BLaER1 (cell line): ENCODE results near the gene LRRC27.
A peak's percentile ranks its signal among the peaks of the same experiment; 100 is the strongest.
"Not testable (repeated sequence)": the region's sequence is repeated elsewhere in the genome, so short reads cannot be mapped to it uniquely, and the experiment has no call there.

Source experiments
- H3K27ac ChIP-seq: shearing (Covaris generic); formaldehyde crosslinking; 2 replicates; pipeline ENCODE4 v1.8.1; 2022
- H3K27me3 ChIP-seq: shearing (Covaris generic); formaldehyde crosslinking; 2 replicates; pipeline ENCODE4 v1.8.1; 2022
- H3K36me3 ChIP-seq: shearing (Covaris generic); formaldehyde crosslinking; 2 replicates; pipeline ENCODE4 v1.8.1; 2022
- H3K4me1 ChIP-seq: shearing (Covaris generic); formaldehyde crosslinking; 2 replicates; pipeline ENCODE4 v1.8.1; 2022
- H3K4me2 ChIP-seq: shearing (Covaris generic); formaldehyde crosslinking; 2 replicates; pipeline ENCODE4 v1.8.1; 2022
- H3K4me3 ChIP-seq: shearing (Covaris generic); formaldehyde crosslinking; 2 replicates; pipeline ENCODE4 v1.8.1; 2022
- H3K9ac ChIP-seq: shearing (Covaris generic); formaldehyde crosslinking; 2 replicates; pipeline ENCODE4 v1.8.1; 2022
- H3K9me3 ChIP-seq: shearing (Covaris generic); formaldehyde crosslinking; 2 replicates; pipeline ENCODE4 v1.8.1; 2022
- H4K20me1 ChIP-seq: shearing (Covaris generic); formaldehyde crosslinking; 2 replicates; pipeline ENCODE4 v1.8.1; 2022
- Cebpa-rat ChIP-seq: shearing (Covaris generic); IDR thresholded peaks from 2 replicates; pipeline ENCODE4 v1.8.1; 2022

Gene LRRC27

GRCh38 chr10:132345345-132345744, 13.4 kb downstream of the LRRC27 start:
- no peak for TF ChIP-seq Cebpa-rat
- H3K4me1 ChIP-seq, result peaks cover 27% of the 10 kb centered on the region
- no peak overlapping the region for H3K9ac ChIP-seq
- H3K4me2 ChIP-seq, result no peak overlapping the region
- H3K4me3 ChIP-seq, result no peak overlapping the region
- H3K9me3 ChIP-seq, result peaks cover 10% of the 10 kb centered on the region
- H3K36me3 ChIP-seq, result peaks cover 23% of the 10 kb centered on the region
- no peaks in the 10 kb centered on the region for H4K20me1 ChIP-seq
- H3K27ac ChIP-seq, result no peak overlapping the region
- no peaks in the 10 kb centered on the region for H3K27me3 ChIP-seq

GRCh38 chr10:132346806-132347205, 14.8 kb downstream of the LRRC27 start:
- Histone ChIP-seq H3K9ac (no peak overlapping the region), H3K4me3 (no peak overlapping the region), H3K4me1 (peaks cover 13% of the 10 kb centered on the region), H3K4me2 (no peak overlapping the region), H3K9me3 (peaks cover 10% of the 10 kb centered on the region), H3K36me3 (peaks cover 23% of the 10 kb centered on the region), H3K27me3 (no peaks in the 10 kb centered on the region), H3K27ac (no peak overlapping the region), H4K20me1 (no peaks in the 10 kb centered on the region)
- no peak for TF ChIP-seq Cebpa-rat

- Histone ChIP-seq H3K27me3 (no peaks in the 10 kb centered on the region), H3K9me3 (peaks cover 7% of the 10 kb centered on the region), H3K4me1 (peaks cover 7% of the 10 kb centered on the region; the same call in 1 of the 2 replicates), H3K4me2 (no peak overlapping the region), H3K27ac (no peak overlapping the region), H3K9ac (no peak overlapping the region), H3K4me3 (no peak overlapping the region), H4K20me1 (no peaks in the 10 kb centered on the region), H3K36me3 (peaks cover 21% of the 10 kb centered on the region)
- no peak for TF ChIP-seq Cebpa-rat
Measured at GRCh38 chr10:132347211-132347930, 15.4 kb downstream of the LRRC27 start.

GRCh38 chr10:132347931-132348267, 15.9 kb downstream of the LRRC27 start:
- no peak overlapping the region for H3K27ac ChIP-seq
- H3K4me3 ChIP-seq, result no peak overlapping the region
- H3K9me3 ChIP-seq, result peaks cover 4% of the 10 kb centered on the region; the same call in 1 of the 2 replicates
- peaks cover 12% of the 10 kb centered on the region; the same call in 1 of the 2 replicates for H3K4me1 ChIP-seq
- no peak overlapping the region for H3K9ac ChIP-seq
- H4K20me1 ChIP-seq, result no peaks in the 10 kb centered on the region
- H3K4me2 ChIP-seq, result no peak overlapping the region
- TF ChIP-seq Cebpa-rat, result no peak
- peaks cover 19% of the 10 kb centered on the region; the same call in 1 of the 2 replicates for H3K36me3 ChIP-seq
- H3K27me3 ChIP-seq, result no peaks in the 10 kb centered on the region

GRCh38 chr10:132349766-132350165, 17.8 kb downstream of the LRRC27 start:
- Histone ChIP-seq H3K4me1 (peaks cover 25% of the 10 kb centered on the region; the same call in 1 of the 2 replicates), H3K27me3 (no peaks in the 10 kb centered on the region), H3K9ac (no peak overlapping the region), H4K20me1 (no peaks in the 10 kb centered on the region), H3K9me3 (no peaks in the 10 kb centered on the region), H3K27ac (no peak overlapping the region), H3K36me3 (peaks cover 8% of the 10 kb centered on the region; the same call in 1 of the 2 replicates), H3K4me2 (no peak overlapping the region), H3K4me3 (no peak overlapping the region)
- TF ChIP-seq Cebpa-rat, result no peak

GRCh38 chr10:132350391-132350790, 18.4 kb downstream of the LRRC27 start:
- Histone ChIP-seq H4K20me1 (no peaks in the 10 kb centered on the region), H3K4me2 (no peak overlapping the region), H3K4me1 (peaks cover 31% of the 10 kb centered on the region; the same call in 1 of the 2 replicates), H3K27me3 (no peaks in the 10 kb centered on the region), H3K36me3 (peaks cover 6% of the 10 kb centered on the region; the same call in 1 of the 2 replicates), H3K9ac (no peak overlapping the region), H3K9me3 (no peaks in the 10 kb centered on the region), H3K4me3 (no peak overlapping the region), H3K27ac (no peak overlapping the region)
- TF ChIP-seq Cebpa-rat, result no peak

GRCh38 chr10:132350946-132351345, 19.0 kb downstream of the LRRC27 start:
- Histone ChIP-seq H3K9me3 (no peaks in the 10 kb centered on the region), H3K36me3 (peaks cover 6% of the 10 kb centered on the region; the same call in 1 of the 2 replicates), H4K20me1 (no peaks in the 10 kb centered on the region), H3K4me2 (no peak overlapping the region), H3K4me1 (peaks cover 32% of the 10 kb centered on the region; the same call in 1 of the 2 replicates), H3K9ac (no peak overlapping the region), H3K27me3 (no peaks in the 10 kb centered on the region), H3K27ac (no peak overlapping the region), H3K4me3 (no peak overlapping the region)
- no peak for TF ChIP-seq Cebpa-rat

GRCh38 chr10:132351611-132352010, 19.6 kb downstream of the LRRC27 start:
- no peaks in the 10 kb centered on the region for H3K27me3 ChIP-seq
- H3K4me1 ChIP-seq, result peaks cover 32% of the 10 kb centered on the region; the same call in 1 of the 2 replicates
- no peaks in the 10 kb centered on the region for H4K20me1 ChIP-seq
- H3K9ac ChIP-seq, result no peak overlapping the region
- no peak overlapping the region for H3K27ac ChIP-seq
- H3K4me3 ChIP-seq, result no peak overlapping the region
- TF ChIP-seq Cebpa-rat, result no peak
- peaks cover 6% of the 10 kb centered on the region; the same call in 1 of the 2 replicates for H3K36me3 ChIP-seq
- H3K9me3 ChIP-seq, result no peaks in the 10 kb centered on the region
- no peak overlapping the region for H3K4me2 ChIP-seq

GRCh38 chr10:132352462-132353308, 20.7 kb downstream of the LRRC27 start:
- not testable (repeated sequence) for H3K27ac ChIP-seq, H3K27me3 ChIP-seq, H3K36me3 ChIP-seq, H3K9me3 ChIP-seq, H4K20me1 ChIP-seq, H3K4me3 ChIP-seq
- Histone ChIP-seq H3K4me2 (peak overlapping the region; percentile 22; the same call in 1 of the 2 replicates), H3K4me1 (peaks cover 32% of the 10 kb centered on the region; the same call in 1 of the 2 replicates), H3K9ac (0 out of 2 replicates have a peak overlapping the region, but pooled peaks have one; percentile 5)
